ENCODE results near the gene CRIP3. TPM values are rescaled to one million over a fixed set of nuclear protein-coding genes. Genes with fewer than 3 reads are reported as not detected.

The CRIP3 gene
- total and polyA plus RNA-seq, 2 of the 13 experiments (the other 11 are each of a cell fraction or from before 2014, with no cell fraction given) = 6.3 to 9.3 TPM

DNA sequence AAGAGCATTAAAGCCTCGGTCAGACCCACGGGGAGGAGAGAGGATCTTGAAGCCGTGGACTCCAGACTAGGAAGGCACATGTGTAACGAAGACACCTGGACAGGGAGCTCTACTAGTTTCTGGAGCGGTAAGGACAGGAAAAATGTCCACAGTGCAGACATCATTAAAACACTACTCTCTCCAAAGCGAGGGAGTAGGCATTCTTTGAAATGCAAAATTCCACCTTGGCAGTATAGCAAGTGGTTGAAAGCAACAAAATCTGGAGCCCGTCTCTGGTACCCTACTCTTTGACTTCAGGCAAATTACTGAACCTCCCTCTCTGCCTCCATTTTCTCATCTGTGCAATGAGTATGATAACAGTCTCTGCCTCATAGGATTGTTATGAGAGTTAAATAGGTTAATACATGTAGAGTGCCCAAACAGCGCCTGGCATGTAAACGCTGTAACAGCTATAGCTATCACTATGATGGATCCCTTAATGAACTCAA lies 408 bp upstream of the CRIP3 start (continued):
- TF ChIP-seq, protein P1, sequence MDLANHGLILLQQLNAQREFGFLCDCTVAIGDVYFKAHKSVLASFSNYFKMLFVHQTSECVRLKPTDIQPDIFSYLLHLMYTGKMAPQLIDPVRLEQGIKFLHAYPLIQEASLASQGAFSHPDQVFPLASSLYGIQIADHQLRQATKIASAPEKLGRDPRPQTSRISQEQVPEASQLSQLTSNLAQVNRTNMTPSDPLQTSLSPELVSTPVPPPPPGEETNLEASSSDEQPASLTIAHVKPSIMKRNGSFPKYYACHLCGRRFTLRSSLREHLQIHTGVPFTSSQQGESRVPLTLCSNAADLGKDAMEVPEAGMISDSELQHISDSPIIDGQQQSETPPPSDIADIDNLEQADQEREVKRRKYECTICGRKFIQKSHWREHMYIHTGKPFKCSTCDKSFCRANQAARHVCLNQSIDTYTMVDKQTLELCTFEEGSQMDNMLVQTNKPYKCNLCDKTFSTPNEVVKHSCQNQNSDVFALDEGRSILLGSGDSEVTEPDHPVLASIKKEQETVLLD (CRISPR knock-in tag; IDR thresholded peaks at IDR 0.05; ENCODE audit: low read depth) = no peak
- TF ChIP-seq, protein P2, sequence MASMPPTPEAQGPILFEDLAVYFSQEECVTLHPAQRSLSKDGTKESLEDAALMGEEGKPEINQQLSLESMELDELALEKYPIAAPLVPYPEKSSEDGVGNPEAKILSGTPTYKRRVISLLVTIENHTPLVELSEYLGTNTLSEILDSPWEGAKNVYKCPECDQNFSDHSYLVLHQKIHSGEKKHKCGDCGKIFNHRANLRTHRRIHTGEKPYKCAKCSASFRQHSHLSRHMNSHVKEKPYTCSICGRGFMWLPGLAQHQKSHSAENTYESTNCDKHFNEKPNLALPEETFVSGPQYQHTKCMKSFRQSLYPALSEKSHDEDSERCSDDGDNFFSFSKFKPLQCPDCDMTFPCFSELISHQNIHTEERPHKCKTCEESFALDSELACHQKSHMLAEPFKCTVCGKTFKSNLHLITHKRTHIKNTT (CRISPR knock-in tag; IDR thresholded peaks at IDR 0.05) = no peak
- no peak for TF ChIP-seq ZNF180 (CRISPR knock-in tag; IDR thresholded peaks at IDR 0.05; ENCODE audit: borderline replicate concordance, low read depth)
- TF ChIP-seq GATAD2A (CRISPR knock-in tag; IDR thresholded peaks at IDR 0.05) = no peak
- TF ChIP-seq MATR3 (CRISPR knock-in tag; IDR thresholded peaks at IDR 0.05) = no peak
- TF ChIP-seq, protein P3, sequence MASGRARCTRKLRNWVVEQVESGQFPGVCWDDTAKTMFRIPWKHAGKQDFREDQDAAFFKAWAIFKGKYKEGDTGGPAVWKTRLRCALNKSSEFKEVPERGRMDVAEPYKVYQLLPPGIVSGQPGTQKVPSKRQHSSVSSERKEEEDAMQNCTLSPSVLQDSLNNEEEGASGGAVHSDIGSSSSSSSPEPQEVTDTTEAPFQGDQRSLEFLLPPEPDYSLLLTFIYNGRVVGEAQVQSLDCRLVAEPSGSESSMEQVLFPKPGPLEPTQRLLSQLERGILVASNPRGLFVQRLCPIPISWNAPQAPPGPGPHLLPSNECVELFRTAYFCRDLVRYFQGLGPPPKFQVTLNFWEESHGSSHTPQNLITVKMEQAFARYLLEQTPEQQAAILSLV (CRISPR knock-in tag; IDR thresholded peaks at IDR 0.05; ENCODE audit: borderline replicate concordance) = no peak
- TF ChIP-seq, protein P4, sequence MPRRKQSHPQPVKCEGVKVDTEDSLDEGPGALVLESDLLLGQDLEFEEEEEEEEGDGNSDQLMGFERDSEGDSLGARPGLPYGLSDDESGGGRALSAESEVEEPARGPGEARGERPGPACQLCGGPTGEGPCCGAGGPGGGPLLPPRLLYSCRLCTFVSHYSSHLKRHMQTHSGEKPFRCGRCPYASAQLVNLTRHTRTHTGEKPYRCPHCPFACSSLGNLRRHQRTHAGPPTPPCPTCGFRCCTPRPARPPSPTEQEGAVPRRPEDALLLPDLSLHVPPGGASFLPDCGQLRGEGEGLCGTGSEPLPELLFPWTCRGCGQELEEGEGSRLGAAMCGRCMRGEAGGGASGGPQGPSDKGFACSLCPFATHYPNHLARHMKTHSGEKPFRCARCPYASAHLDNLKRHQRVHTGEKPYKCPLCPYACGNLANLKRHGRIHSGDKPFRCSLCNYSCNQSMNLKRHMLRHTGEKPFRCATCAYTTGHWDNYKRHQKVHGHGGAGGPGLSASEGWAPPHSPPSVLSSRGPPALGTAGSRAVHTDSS (CRISPR knock-in tag; conservative IDR thresholded peaks at IDR 0.05) = no peak
- TF ChIP-seq, protein P5, sequence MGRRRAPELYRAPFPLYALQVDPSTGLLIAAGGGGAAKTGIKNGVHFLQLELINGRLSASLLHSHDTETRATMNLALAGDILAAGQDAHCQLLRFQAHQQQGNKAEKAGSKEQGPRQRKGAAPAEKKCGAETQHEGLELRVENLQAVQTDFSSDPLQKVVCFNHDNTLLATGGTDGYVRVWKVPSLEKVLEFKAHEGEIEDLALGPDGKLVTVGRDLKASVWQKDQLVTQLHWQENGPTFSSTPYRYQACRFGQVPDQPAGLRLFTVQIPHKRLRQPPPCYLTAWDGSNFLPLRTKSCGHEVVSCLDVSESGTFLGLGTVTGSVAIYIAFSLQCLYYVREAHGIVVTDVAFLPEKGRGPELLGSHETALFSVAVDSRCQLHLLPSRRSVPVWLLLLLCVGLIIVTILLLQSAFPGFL (CRISPR knock-in tag; IDR thresholded peaks at IDR 0.05) = no peak
- TF ChIP-seq, protein P6, sequence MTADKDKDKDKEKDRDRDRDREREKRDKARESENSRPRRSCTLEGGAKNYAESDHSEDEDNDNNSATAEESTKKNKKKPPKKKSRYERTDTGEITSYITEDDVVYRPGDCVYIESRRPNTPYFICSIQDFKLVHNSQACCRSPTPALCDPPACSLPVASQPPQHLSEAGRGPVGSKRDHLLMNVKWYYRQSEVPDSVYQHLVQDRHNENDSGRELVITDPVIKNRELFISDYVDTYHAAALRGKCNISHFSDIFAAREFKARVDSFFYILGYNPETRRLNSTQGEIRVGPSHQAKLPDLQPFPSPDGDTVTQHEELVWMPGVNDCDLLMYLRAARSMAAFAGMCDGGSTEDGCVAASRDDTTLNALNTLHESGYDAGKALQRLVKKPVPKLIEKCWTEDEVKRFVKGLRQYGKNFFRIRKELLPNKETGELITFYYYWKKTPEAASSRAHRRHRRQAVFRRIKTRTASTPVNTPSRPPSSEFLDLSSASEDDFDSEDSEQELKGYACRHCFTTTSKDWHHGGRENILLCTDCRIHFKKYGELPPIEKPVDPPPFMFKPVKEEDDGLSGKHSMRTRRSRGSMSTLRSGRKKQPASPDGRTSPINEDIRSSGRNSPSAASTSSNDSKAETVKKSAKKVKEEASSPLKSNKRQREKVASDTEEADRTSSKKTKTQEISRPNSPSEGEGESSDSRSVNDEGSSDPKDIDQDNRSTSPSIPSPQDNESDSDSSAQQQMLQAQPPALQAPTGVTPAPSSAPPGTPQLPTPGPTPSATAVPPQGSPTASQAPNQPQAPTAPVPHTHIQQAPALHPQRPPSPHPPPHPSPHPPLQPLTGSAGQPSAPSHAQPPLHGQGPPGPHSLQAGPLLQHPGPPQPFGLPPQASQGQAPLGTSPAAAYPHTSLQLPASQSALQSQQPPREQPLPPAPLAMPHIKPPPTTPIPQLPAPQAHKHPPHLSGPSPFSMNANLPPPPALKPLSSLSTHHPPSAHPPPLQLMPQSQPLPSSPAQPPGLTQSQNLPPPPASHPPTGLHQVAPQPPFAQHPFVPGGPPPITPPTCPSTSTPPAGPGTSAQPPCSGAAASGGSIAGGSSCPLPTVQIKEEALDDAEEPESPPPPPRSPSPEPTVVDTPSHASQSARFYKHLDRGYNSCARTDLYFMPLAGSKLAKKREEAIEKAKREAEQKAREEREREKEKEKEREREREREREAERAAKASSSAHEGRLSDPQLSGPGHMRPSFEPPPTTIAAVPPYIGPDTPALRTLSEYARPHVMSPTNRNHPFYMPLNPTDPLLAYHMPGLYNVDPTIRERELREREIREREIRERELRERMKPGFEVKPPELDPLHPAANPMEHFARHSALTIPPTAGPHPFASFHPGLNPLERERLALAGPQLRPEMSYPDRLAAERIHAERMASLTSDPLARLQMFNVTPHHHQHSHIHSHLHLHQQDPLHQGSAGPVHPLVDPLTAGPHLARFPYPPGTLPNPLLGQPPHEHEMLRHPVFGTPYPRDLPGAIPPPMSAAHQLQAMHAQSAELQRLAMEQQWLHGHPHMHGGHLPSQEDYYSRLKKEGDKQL (CRISPR knock-in tag; IDR thresholded peaks at IDR 0.05; ENCODE audit: low read depth) = no peak
- TF ChIP-seq KDM5A (IDR thresholded peaks at IDR 0.05; ENCODE audit: borderline replicate concordance, low read length) = no peak
- no peak for TF ChIP-seq ZSCAN25 (CRISPR knock-in tag; IDR thresholded peaks at IDR 0.05)
- TF ChIP-seq ZNF264 (CRISPR knock-in tag; IDR thresholded peaks at IDR 0.05) = no peak
- TF ChIP-seq ZNF382 (CRISPR knock-in tag; IDR thresholded peaks at IDR 0.05; ENCODE audit: borderline replicate concordance) = no peak
- no peak for TF ChIP-seq PITX1 (CRISPR knock-in tag; IDR thresholded peaks at IDR 0.05)
- no peak for TF ChIP-seq MTF2 (CRISPR knock-in tag; IDR thresholded peaks at IDR 0.05; ENCODE audit: borderline replicate concordance)
- TF ChIP-seq MAFF (IDR thresholded peaks at IDR 0.05; ENCODE audit: low read depth, low read length) = no peak
- no peak for TF ChIP-seq MBD4 (IDR thresholded peaks at IDR 0.05; ENCODE audit: borderline replicate concordance, low read length)
- TF ChIP-seq ZNF607 (CRISPR knock-in tag; IDR thresholded peaks at IDR 0.05; ENCODE audit: borderline replicate concordance) = no peak
